GM23338 (cell line): Measurements from ENCODE around the gene APMAP. TPM values are rescaled to one million over a fixed set of nuclear protein-coding genes. Genes with fewer than 3 reads are reported as not detected.

ENCODE experiments used
- ATAC-seq: fragments of 200-7000 bp; cut with Tn5 transposase; 3 replicates; pipeline ENCODE4 v1.9.1; 2020
- DNase-seq: peaks from one replicate; pipeline ENCODE4 v3.0.0-alpha.2; 2015; ENCODE audit warnings: low spot score
- H2AFZ ChIP-seq: fragments of 200-600 bp; sonication (generic); 2 replicates; pipeline ENCODE4 v1.8.0; 2016; ENCODE audit warnings: antibody characterized with exemption, mild to moderate bottlenecking, moderate library complexity
- H3F3A ChIP-seq: fragments of 200-600 bp; sonication (generic); replicated peaks from 2 replicates; pipeline ENCODE4 v1.8.0; 2017; ENCODE audit warnings: antibody characterized with exemption, mixed run types, low read depth
- H3K27ac ChIP-seq: fragments of 200-600 bp; sonication (generic); 2 replicates; pipeline ENCODE4 v1.6.1; 2016; ENCODE audit warnings: low read depth
- H3K27me3 ChIP-seq: fragments of 200-600 bp; sonication (generic); 2 replicates; pipeline ENCODE4 v1.8.0; 2016; ENCODE audit warnings: mild to moderate bottlenecking, mixed run types, moderate library complexity; ENCODE audit not compliant: insufficient read depth
- H3K36me3 ChIP-seq: fragments of 200-600 bp; sonication (generic); 2 replicates; pipeline ENCODE4 v1.8.0; 2016; ENCODE audit warnings: mild to moderate bottlenecking; ENCODE audit not compliant: insufficient read depth
- H3K4me1 ChIP-seq: fragments of 200-600 bp; sonication (generic); 2 replicates; pipeline ENCODE4 v1.8.0; 2016; ENCODE audit warnings: mild to moderate bottlenecking, moderate library complexity; ENCODE audit not compliant: insufficient read depth
- H3K4me2 ChIP-seq: fragments of 200-600 bp; sonication (generic); 2 replicates; pipeline ENCODE4 v1.7.1; 2017; ENCODE audit warnings: mixed run types
- H3K4me3 ChIP-seq: fragments of 200-600 bp; sonication (generic); 2 replicates; pipeline ENCODE4 v1.6.1; 2016; ENCODE audit warnings: mixed run types
- H3K79me2 ChIP-seq: fragments of 200-600 bp; sonication (generic); replicated peaks from 2 replicates; pipeline ENCODE4 v1.8.0; 2017; ENCODE audit warnings: mild to moderate bottlenecking; ENCODE audit not compliant: insufficient read depth
- H3K9me2 ChIP-seq: fragments of 200-600 bp; sonication (generic); 2 replicates; pipeline ENCODE4 v1.8.0; 2017; ENCODE audit not compliant: insufficient read depth
- H4K20me1 ChIP-seq: fragments of 200-600 bp; sonication (generic); replicated peaks from 2 replicates; pipeline ENCODE4 v1.8.0; 2017; ENCODE audit warnings: mild to moderate bottlenecking; ENCODE audit not compliant: insufficient read depth
- H3K27ac Mint-ChIP-seq: 2 replicates; pipeline ENCODE4 v1.8.0; 2020; ENCODE audit warnings: inconsistent platforms, mild to moderate bottlenecking, moderate library complexity, mixed read lengths
- H3K27me3 Mint-ChIP-seq: 3 replicates; pipeline ENCODE4 v1.8.0; 2022; ENCODE audit warnings: low read depth, mild to moderate bottlenecking, moderate library complexity, mixed read lengths, inconsistent platforms; ENCODE audit not compliant: insufficient read depth, poor library complexity
- H3K36me3 Mint-ChIP-seq: 3 replicates; pipeline ENCODE4 v1.8.0; 2021; ENCODE audit warnings: low read depth, mild to moderate bottlenecking, inconsistent platforms, moderate library complexity, mixed read lengths
- H3K4me1 Mint-ChIP-seq: 3 replicates; pipeline ENCODE4 v1.8.0; 2020; ENCODE audit warnings: mild to moderate bottlenecking, inconsistent platforms, mixed read lengths
- H3K4me3 Mint-ChIP-seq: 3 replicates; pipeline ENCODE4 v1.8.0; 2021; ENCODE audit warnings: moderate library complexity, mild to moderate bottlenecking, inconsistent platforms, mixed read lengths
- H3K9me3 Mint-ChIP-seq: 3 replicates; pipeline ENCODE4 v1.8.0; 2020; ENCODE audit warnings: moderate library complexity, mild to moderate bottlenecking, inconsistent platforms, mixed read lengths
- CREB1 ChIP-seq: fragments of 250-450 bp; sonication (Bioruptor Pico); IDR thresholded peaks from 2 replicates; pipeline ENCODE4 v1.5.0; 2020; ENCODE audit warnings: low read depth, mild to moderate bottlenecking, moderate library complexity
- CTCF ChIP-seq, 2 experiments: fragments of 200-600 bp in 1 of 2; sonication (generic) in 1 of 2; conservative IDR thresholded peaks; 2 replicates each; pipeline versions ENCODE4 v1.5.1 to v1.6.1; 2016 to 2017; ENCODE audit warnings: antibody characterized with exemption in 2 of 2, low read depth in 2 of 2, mild to moderate bottlenecking in 2 of 2, moderate library complexity in 1 of 2
- ETS1 ChIP-seq: IDR thresholded peaks from 2 replicates; pipeline ENCODE4 v1.6.1; 2016; ENCODE audit warnings: antibody characterized with exemption
- EZH2 ChIP-seq: fragments of 200-600 bp; sonication (generic); IDR thresholded peaks from one replicate; pipeline ENCODE4 v1.8.0; 2017; ENCODE audit warnings: antibody characterized with exemption, mild to moderate bottlenecking, low read depth; ENCODE audit not compliant: unreplicated experiment
- JUNB ChIP-seq: IDR thresholded peaks from one replicate; pipeline ENCODE4 v1.6.1; 2016; ENCODE audit warnings: antibody characterized with exemption; ENCODE audit not compliant: unreplicated experiment
- NANOG ChIP-seq: IDR thresholded peaks from 2 replicates; pipeline ENCODE4 v1.6.1; 2016; ENCODE audit warnings: antibody characterized with exemption, borderline replicate concordance
- POLR2AphosphoS5 ChIP-seq: IDR thresholded peaks from 2 replicates; pipeline ENCODE4 v1.6.1; 2016; ENCODE audit warnings: antibody characterized with exemption, low read depth
- ZNF114 ChIP-seq: fragments of 250-450 bp; sonication (Bioruptor Pico); IDR thresholded peaks from 2 replicates; pipeline ENCODE4 v1.5.0; 2020; ENCODE audit warnings: mild to moderate bottlenecking, moderate library complexity
- ZNF331 ChIP-seq: fragments of 250-450 bp; sonication (Bioruptor Pico); IDR thresholded peaks from 2 replicates; pipeline ENCODE4 v1.5.0; 2020; ENCODE audit warnings: low read depth, mild to moderate bottlenecking, moderate library complexity
- polyA plus RNA-seq: library from polyadenylated mRNA; unstranded; fragments of >200 nt; fragmentation: Nextera tagmentation; extraction: Ambion mirVana; gene quantifications from 2 replicates; pipeline ENCODE4 v1.2.1, GENCODE V29; 2016
- total RNA-seq: library from RNA; depleted of rRNA; stranded (reverse); fragments of >200 nt; shearing (Covaris generic); gene quantifications from 2 replicates; pipeline ENCODE4 v1.2.3, GENCODE V29; 2014
- TF ChIP-seq, protein P1 (sequence below): IDR thresholded peaks from one replicate; pipeline ENCODE4 v1.6.1; 2018; ENCODE audit warnings: antibody characterized with exemption; ENCODE audit not compliant: unreplicated experiment

The APMAP gene
- total and polyA plus RNA-seq, 2 experiments from 2014 or later: 31.7 to 72.3 TPM

GRCh38 chr20:24949756-24950127 is 42.8 kb downstream of the APMAP start:
- no peak for TF ChIP-seq ZNF114 (CRISPR knock-in tag)
- TF ChIP-seq, protein P1, sequence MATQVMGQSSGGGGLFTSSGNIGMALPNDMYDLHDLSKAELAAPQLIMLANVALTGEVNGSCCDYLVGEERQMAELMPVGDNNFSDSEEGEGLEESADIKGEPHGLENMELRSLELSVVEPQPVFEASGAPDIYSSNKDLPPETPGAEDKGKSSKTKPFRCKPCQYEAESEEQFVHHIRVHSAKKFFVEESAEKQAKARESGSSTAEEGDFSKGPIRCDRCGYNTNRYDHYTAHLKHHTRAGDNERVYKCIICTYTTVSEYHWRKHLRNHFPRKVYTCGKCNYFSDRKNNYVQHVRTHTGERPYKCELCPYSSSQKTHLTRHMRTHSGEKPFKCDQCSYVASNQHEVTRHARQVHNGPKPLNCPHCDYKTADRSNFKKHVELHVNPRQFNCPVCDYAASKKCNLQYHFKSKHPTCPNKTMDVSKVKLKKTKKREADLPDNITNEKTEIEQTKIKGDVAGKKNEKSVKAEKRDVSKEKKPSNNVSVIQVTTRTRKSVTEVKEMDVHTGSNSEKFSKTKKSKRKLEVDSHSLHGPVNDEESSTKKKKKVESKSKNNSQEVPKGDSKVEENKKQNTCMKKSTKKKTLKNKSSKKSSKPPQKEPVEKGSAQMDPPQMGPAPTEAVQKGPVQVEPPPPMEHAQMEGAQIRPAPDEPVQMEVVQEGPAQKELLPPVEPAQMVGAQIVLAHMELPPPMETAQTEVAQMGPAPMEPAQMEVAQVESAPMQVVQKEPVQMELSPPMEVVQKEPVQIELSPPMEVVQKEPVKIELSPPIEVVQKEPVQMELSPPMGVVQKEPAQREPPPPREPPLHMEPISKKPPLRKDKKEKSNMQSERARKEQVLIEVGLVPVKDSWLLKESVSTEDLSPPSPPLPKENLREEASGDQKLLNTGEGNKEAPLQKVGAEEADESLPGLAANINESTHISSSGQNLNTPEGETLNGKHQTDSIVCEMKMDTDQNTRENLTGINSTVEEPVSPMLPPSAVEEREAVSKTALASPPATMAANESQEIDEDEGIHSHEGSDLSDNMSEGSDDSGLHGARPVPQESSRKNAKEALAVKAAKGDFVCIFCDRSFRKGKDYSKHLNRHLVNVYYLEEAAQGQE: no peak
- no peak for TF ChIP-seq POLR2AphosphoS5
- no peak for TF ChIP-seq CTCF (conservative IDR thresholded peaks at IDR 0.05; ENCODE audit: low read depth in 2 of 2)
- no peak for TF ChIP-seq JUNB
- no peak for TF ChIP-seq NANOG
- no peak for TF ChIP-seq EZH2
- TF ChIP-seq ZNF331 (CRISPR knock-in tag): no peak
- TF ChIP-seq CREB1 (CRISPR knock-in tag): no peak
- Mint-ChIP-seq H3K27me3 (peaks cover 6% of the 10 kb centered on the region), H3K9me3 (peaks cover 20% of the 10 kb centered on the region), H3K27ac (no peak overlapping the region), H3K4me3 (no peak overlapping the region), H3K36me3 (no peaks in the 10 kb centered on the region), H3K4me1 (peaks cover 9% of the 10 kb centered on the region; the same call in 2 of the 3 replicates)
- no peak overlapping the region for H2AFZ ChIP-seq
- H3K4me1 ChIP-seq: no peaks in the 10 kb centered on the region
- H4K20me1 ChIP-seq: no peaks in the 10 kb centered on the region
- H3F3A ChIP-seq: no peaks in the 10 kb centered on the region
- H3K4me2 ChIP-seq: no peak overlapping the region
- no peak for DNase-seq
- H3K36me3 ChIP-seq: no peaks in the 10 kb centered on the region
- H3K27me3 ChIP-seq: no peaks in the 10 kb centered on the region
- ATAC-seq: no peak
- H3K27ac ChIP-seq: no peak overlapping the region
- H3K4me3 ChIP-seq: no peak overlapping the region
- H3K9me2 ChIP-seq: no peaks in the 10 kb centered on the region
- H3K79me2 ChIP-seq: no peaks in the 10 kb centered on the region

- no peak for ATAC-seq
- TF ChIP-seq ZNF114 (CRISPR knock-in tag): no peak
- TF ChIP-seq CREB1 (CRISPR knock-in tag): no peak
- TF ChIP-seq ETS1: no peak
- TF ChIP-seq, protein P1: no peak
- TF ChIP-seq CTCF (conservative IDR thresholded peaks at IDR 0.05; ENCODE audit: low read depth in 2 of 2): no peak
- no peak for TF ChIP-seq NANOG
- no peak for TF ChIP-seq JUNB
Observed at GRCh38 chr20:24948939-24949679, 43.4 kb downstream of the APMAP start, which contains the start of gene CST7. Gene CST7 (plus strand): TSS chr20:24949269. CDS start chr20:24949506, 237 bp downstream.

More at GRCh38 chr20:24948939-24949679, 43.4 kb downstream of the APMAP start, which contains the start of gene CST7:
- Mint-ChIP-seq H3K36me3 (no peaks in the 10 kb centered on the region), H3K9me3 (peaks cover 24% of the 10 kb centered on the region), H3K27ac (no peak within 1 kb of the TSS), H3K4me3 (no peak within 1 kb of the TSS), H3K27me3 (peaks cover 6% of the 10 kb centered on the region), H3K4me1 (peaks cover 5% of the 10 kb centered on the region; the same call in 2 of the 3 replicates)
- Histone ChIP-seq H3K4me1 (no peaks in the 10 kb centered on the region), H3K27me3 (no peaks in the 10 kb centered on the region), H3F3A (no peaks in the 10 kb centered on the region), H3K4me3 (no peak within 1 kb of the TSS), H2AFZ (no peak within 1 kb of the TSS), H3K79me2 (no peaks in the 10 kb centered on the region), H3K9me2 (no peaks in the 10 kb centered on the region), H3K36me3 (no peaks in the 10 kb centered on the region), H3K27ac (no peak within 1 kb of the TSS), H4K20me1 (no peaks in the 10 kb centered on the region), H3K4me2 (no peak within 1 kb of the TSS)
- DNase-seq: no peak
